Measurements from ENCODE around the gene POU2AF1. TPM values are rescaled to one million over a fixed set of nuclear protein-coding genes. Genes with fewer than 3 reads are reported as not detected.

The POU2AF1 gene
- total and polyA plus RNA-seq, 5 donors from 2014 or later, result 1.6 to 4.8 (median 2.2) TPM

DNA sequence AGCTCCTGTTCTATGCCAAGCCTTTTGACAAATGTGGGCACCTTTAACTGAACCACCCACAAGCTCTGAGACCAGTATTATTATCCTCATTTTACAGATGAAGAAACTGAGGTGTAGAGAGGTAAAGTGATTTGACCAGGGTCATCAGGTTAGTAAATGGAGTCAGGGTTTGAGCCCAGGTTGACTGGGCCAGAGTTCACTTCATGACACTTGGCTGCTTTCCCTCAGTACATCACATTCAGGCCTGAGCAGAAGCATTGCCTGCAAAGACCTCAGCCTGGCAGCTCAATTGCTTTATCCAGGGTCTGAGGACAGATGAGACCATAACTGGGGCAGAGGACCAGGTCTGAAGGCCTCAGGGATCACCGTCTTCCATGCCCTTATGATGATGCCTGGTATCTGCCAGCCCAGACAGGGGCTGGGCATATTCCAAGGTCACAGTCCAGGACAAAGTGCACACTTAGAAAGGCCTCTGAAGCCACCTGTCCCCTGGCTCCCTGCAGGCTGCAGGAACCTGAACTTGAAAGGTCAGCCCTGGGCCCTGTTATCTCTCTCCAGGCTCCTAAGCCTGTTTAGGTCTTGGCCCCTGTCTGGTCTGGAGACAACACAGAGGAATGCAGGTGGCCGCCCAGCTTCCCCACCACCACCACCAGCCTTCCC, 48.7 kb downstream of the POU2AF1 start:
- Mint-ChIP-seq H3K9me3 (peaks cover 0 to 3% (median 0%) of the 10 kb centered on the region in 7 donors), H3K27ac (no peak overlapping the region), H3K27me3 (peaks cover 9% of the 10 kb centered on the region), H3K4me1 (no peaks in the 10 kb centered on the region), H3K36me3 (no peaks in the 10 kb centered on the region), H3K4me3 (no peak overlapping the region)
- Histone ChIP-seq H3K27ac (ENCODE audit: insufficient read depth, low read length, poor library complexity, severe bottlenecking) (no peak overlapping the region), H3K27me3 (ENCODE audit: control insufficient read depth, insufficient read depth, low read length) (no peaks in the 10 kb centered on the region), H3K9me3 (ENCODE audit: control insufficient read depth in 2 of 2, low read length in 2 of 2) (no peaks in the 10 kb centered on the region), H3K4me3 (ENCODE audit: low read depth, low read length) (no peak overlapping the region), H3K4me1 (ENCODE audit: control insufficient read depth, insufficient read depth, low read length, poor library complexity, severe bottlenecking) (no peaks in the 10 kb centered on the region), H3K36me3 (ENCODE audit: control insufficient read depth, insufficient read depth, low read length) (no peaks in the 10 kb centered on the region)
- ATAC-seq (ENCODE audit: low read depth in 2 of 2) (no peak), DNase-seq (no peak)

DNA sequence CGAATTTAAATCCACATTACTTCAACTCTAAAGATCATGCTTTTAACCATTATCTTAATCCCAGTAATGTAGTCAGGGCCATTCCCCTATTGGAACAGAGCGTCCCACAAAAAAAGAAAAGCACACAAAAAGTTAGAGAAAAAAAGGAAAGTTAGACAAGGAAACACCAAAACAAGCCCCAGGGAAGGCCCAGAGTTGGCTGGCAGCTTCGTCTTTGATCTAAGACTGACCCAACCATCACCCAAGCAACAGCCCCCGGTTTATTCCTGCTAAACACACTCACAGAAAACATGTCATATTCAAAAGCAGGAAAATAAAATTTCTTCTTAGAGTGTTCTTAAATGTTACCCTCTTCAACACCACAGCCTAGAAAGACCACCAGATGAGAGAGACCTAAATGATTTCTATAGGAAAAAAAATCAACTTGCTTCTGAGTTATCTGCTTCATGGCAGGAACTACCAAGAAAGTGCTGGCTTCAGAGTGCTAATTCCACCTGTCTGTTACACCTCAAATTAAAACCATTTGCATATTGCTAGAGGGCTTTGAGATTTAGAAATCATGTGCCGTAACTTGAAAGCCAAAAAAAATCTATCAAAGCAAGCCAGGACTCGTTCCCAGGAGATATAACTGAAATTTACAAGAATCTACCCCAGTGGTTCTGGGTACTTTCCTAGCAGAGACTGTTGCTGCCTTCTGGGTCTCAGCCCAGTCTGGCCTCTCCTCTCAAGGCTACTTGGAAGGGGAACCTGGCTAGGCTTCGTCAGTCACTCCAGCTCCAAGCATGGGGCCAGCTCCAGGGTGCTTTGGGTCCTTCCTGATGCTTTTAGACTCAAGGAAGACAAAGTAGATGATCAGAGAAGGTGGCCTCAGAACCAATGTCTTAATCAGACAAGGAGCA, 49.5 kb downstream of the POU2AF1 start:
- no peaks in the 10 kb centered on the region for H3K9me3 ChIP-seq (ENCODE audit: control insufficient read depth in 2 of 2, low read length in 2 of 2)
- H3K4me1 Mint-ChIP-seq, result no peaks in the 10 kb centered on the region
- H3K36me3 Mint-ChIP-seq, result no peaks in the 10 kb centered on the region
- no peaks in the 10 kb centered on the region for H3K27me3 ChIP-seq (ENCODE audit: control insufficient read depth, insufficient read depth, low read length)
- peaks cover 0 to 3% (median 0%) of the 10 kb centered on the region in 7 donors for H3K9me3 Mint-ChIP-seq
- no peak for DNase-seq
- ATAC-seq (ENCODE audit: low read depth in 2 of 2), result no peak
- no peak overlapping the region for H3K4me3 ChIP-seq (ENCODE audit: low read depth, low read length)
- H3K4me1 ChIP-seq (ENCODE audit: control insufficient read depth, insufficient read depth, low read length, poor library complexity, severe bottlenecking), result no peaks in the 10 kb centered on the region
- H3K27me3 Mint-ChIP-seq, result peaks cover 10% of the 10 kb centered on the region
- peak overlapping the region in 1 of 3 donors; percentile 26 for H3K27ac Mint-ChIP-seq
- no peak overlapping the region for H3K4me3 Mint-ChIP-seq
- H3K36me3 ChIP-seq (ENCODE audit: control insufficient read depth, insufficient read depth, low read length), result no peaks in the 10 kb centered on the region
- H3K27ac ChIP-seq (ENCODE audit: insufficient read depth, low read length, poor library complexity, severe bottlenecking), result no peak overlapping the region

- Histone ChIP-seq H3K4me3 (ENCODE audit: low read depth, low read length) (no peak overlapping the region), H3K27me3 (ENCODE audit: control insufficient read depth, insufficient read depth, low read length) (no peaks in the 10 kb centered on the region), H3K9me3 (ENCODE audit: control insufficient read depth in 2 of 2, low read length in 2 of 2) (no peaks in the 10 kb centered on the region), H3K36me3 (ENCODE audit: control insufficient read depth, insufficient read depth, low read length) (no peaks in the 10 kb centered on the region), H3K4me1 (ENCODE audit: control insufficient read depth, insufficient read depth, low read length, poor library complexity, severe bottlenecking) (no peaks in the 10 kb centered on the region), H3K27ac (ENCODE audit: insufficient read depth, low read length, poor library complexity, severe bottlenecking) (no peak overlapping the region)
- Mint-ChIP-seq H3K4me3 (no peak overlapping the region), H3K4me1 (no peaks in the 10 kb centered on the region), H3K27ac (no peak overlapping the region), H3K9me3 (peaks cover 0 to 3% (median 0%) of the 10 kb centered on the region in 7 donors), H3K27me3 (peaks cover 13% of the 10 kb centered on the region), H3K36me3 (no peaks in the 10 kb centered on the region)
- DNase-seq, result no peak
- no peak for ATAC-seq (ENCODE audit: low read depth in 2 of 2)
These were observed 51.0 kb downstream of the POU2AF1 start for GRCh38 chr11:111327908-111328624.

- Mint-ChIP-seq H3K27me3 (peaks cover 9% of the 10 kb centered on the region), H3K9me3 (peaks cover 0 to 3% (median 0%) of the 10 kb centered on the region in 7 donors), H3K27ac (no peak overlapping the region), H3K4me3 (no peak overlapping the region), H3K36me3 (no peaks in the 10 kb centered on the region), H3K4me1 (no peaks in the 10 kb centered on the region)
- Histone ChIP-seq H3K36me3 (ENCODE audit: control insufficient read depth, insufficient read depth, low read length) (no peaks in the 10 kb centered on the region), H3K4me1 (ENCODE audit: control insufficient read depth, insufficient read depth, low read length, poor library complexity, severe bottlenecking) (no peaks in the 10 kb centered on the region), H3K27me3 (ENCODE audit: control insufficient read depth, insufficient read depth, low read length) (no peaks in the 10 kb centered on the region), H3K27ac (ENCODE audit: insufficient read depth, low read length, poor library complexity, severe bottlenecking) (no peak overlapping the region), H3K4me3 (ENCODE audit: low read depth, low read length) (no peak overlapping the region), H3K9me3 (ENCODE audit: control insufficient read depth in 2 of 2, low read length in 2 of 2) (no peaks in the 10 kb centered on the region)
- DNase-seq (no peak), ATAC-seq (ENCODE audit: low read depth in 2 of 2) (no peak)
These were observed 52.3 kb downstream of the POU2AF1 start for GRCh38 chr11:111326824-111327223.

GRCh38 chr11:111325259-111325658, 53.8 kb downstream of the POU2AF1 start:
- Mint-ChIP-seq H3K9me3 (peaks cover 0 to 3% (median 0%) of the 10 kb centered on the region in 7 donors), H3K4me1 (no peaks in the 10 kb centered on the region), H3K27me3 (peaks cover 9% of the 10 kb centered on the region), H3K36me3 (no peaks in the 10 kb centered on the region), H3K27ac (no peak overlapping the region), H3K4me3 (no peak overlapping the region)
- Histone ChIP-seq H3K27me3 (ENCODE audit: control insufficient read depth, insufficient read depth, low read length) (no peaks in the 10 kb centered on the region), H3K4me1 (ENCODE audit: control insufficient read depth, insufficient read depth, low read length, poor library complexity, severe bottlenecking) (no peaks in the 10 kb centered on the region), H3K27ac (ENCODE audit: insufficient read depth, low read length, poor library complexity, severe bottlenecking) (no peak overlapping the region), H3K36me3 (ENCODE audit: control insufficient read depth, insufficient read depth, low read length) (no peaks in the 10 kb centered on the region), H3K4me3 (ENCODE audit: low read depth, low read length) (no peak overlapping the region), H3K9me3 (ENCODE audit: control insufficient read depth in 2 of 2, low read length in 2 of 2) (no peaks in the 10 kb centered on the region)
- DNase-seq (no peak), ATAC-seq (ENCODE audit: low read depth in 2 of 2) (no peak)

DNA sequence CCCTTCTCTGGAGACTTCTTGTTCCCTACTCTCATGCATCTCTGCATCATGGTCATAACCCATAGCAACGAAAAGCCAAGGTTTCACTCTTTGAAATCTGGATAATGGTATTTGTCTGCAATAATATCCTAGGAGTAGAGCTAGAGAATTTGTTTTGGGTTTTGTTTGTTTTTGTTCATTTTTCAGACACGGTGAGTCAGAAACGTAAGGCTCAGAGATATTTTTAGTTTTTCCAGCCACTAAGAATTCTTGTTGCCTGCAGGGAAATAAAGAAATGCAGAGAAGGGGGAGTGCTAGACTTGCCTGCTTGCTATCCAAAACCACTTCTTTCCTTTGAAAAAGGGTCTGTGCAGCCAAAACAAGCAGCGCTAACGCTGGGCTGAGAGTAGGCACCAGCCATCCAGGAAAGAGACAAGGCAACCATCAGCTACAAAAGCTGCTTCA, 54.8 kb downstream of the POU2AF1 start:
- Mint-ChIP-seq H3K27me3 (peaks cover 9% of the 10 kb centered on the region), H3K4me1 (no peaks in the 10 kb centered on the region), H3K36me3 (no peaks in the 10 kb centered on the region), H3K9me3 (peaks cover 0 to 3% (median 0%) of the 10 kb centered on the region in 7 donors), H3K27ac (no peak overlapping the region), H3K4me3 (no peak overlapping the region)
- DNase-seq (no peak), ATAC-seq (ENCODE audit: low read depth in 2 of 2) (no peak)
- no peaks in the 10 kb centered on the region for H3K36me3 ChIP-seq (ENCODE audit: control insufficient read depth, insufficient read depth, low read length)
- no peaks in the 10 kb centered on the region for H3K4me1 ChIP-seq (ENCODE audit: control insufficient read depth, insufficient read depth, low read length, poor library complexity, severe bottlenecking)
- no peaks in the 10 kb centered on the region for H3K27me3 ChIP-seq (ENCODE audit: control insufficient read depth, insufficient read depth, low read length)
- H3K9me3 ChIP-seq (ENCODE audit: control insufficient read depth in 2 of 2, low read length in 2 of 2), result no peaks in the 10 kb centered on the region
- H3K27ac ChIP-seq (ENCODE audit: insufficient read depth, low read length, poor library complexity, severe bottlenecking), result no peak overlapping the region
- H3K4me3 ChIP-seq (ENCODE audit: low read depth, low read length), result no peak overlapping the region

- Histone ChIP-seq H3K27ac (ENCODE audit: insufficient read depth, low read length, poor library complexity, severe bottlenecking) (no peak overlapping the region), H3K4me1 (ENCODE audit: control insufficient read depth, insufficient read depth, low read length, poor library complexity, severe bottlenecking) (no peaks in the 10 kb centered on the region), H3K9me3 (ENCODE audit: control insufficient read depth in 2 of 2, low read length in 2 of 2) (no peaks in the 10 kb centered on the region), H3K27me3 (ENCODE audit: control insufficient read depth, insufficient read depth, low read length) (peaks cover 2% of the 10 kb centered on the region), H3K4me3 (ENCODE audit: low read depth, low read length) (no peak overlapping the region), H3K36me3 (ENCODE audit: control insufficient read depth, insufficient read depth, low read length) (no peaks in the 10 kb centered on the region)
- H3K27me3 Mint-ChIP-seq, result peaks cover 9% of the 10 kb centered on the region
- no peak overlapping the region for H3K4me3 Mint-ChIP-seq
- H3K27ac Mint-ChIP-seq, result no peak overlapping the region
- H3K4me1 Mint-ChIP-seq, result no peaks in the 10 kb centered on the region
- ATAC-seq (ENCODE audit: low read depth in 2 of 2) (no peak), DNase-seq (no peak)
- H3K36me3 Mint-ChIP-seq, result no peaks in the 10 kb centered on the region
- peaks cover 0 to 3% (median 0%) of the 10 kb centered on the region in 7 donors for H3K9me3 Mint-ChIP-seq
These were observed 56.5 kb downstream of the POU2AF1 start for GRCh38 chr11:111322534-111322933.
